ENCODE measurements around the gene PALLD.

PALLD gene

GRCh38 chr4:168550064-168550766 lies 53.4 kb downstream of the PALLD start:
- DNase-seq (ENCODE audit: low read depth), result no peak
- no peak overlapping the region for H3K4me3 ChIP-seq (ENCODE audit: low read length)
- TF ChIP-seq, protein P1, sequence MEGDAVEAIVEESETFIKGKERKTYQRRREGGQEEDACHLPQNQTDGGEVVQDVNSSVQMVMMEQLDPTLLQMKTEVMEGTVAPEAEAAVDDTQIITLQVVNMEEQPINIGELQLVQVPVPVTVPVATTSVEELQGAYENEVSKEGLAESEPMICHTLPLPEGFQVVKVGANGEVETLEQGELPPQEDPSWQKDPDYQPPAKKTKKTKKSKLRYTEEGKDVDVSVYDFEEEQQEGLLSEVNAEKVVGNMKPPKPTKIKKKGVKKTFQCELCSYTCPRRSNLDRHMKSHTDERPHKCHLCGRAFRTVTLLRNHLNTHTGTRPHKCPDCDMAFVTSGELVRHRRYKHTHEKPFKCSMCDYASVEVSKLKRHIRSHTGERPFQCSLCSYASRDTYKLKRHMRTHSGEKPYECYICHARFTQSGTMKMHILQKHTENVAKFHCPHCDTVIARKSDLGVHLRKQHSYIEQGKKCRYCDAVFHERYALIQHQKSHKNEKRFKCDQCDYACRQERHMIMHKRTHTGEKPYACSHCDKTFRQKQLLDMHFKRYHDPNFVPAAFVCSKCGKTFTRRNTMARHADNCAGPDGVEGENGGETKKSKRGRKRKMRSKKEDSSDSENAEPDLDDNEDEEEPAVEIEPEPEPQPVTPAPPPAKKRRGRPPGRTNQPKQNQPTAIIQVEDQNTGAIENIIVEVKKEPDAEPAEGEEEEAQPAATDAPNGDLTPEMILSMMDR (conservative IDR thresholded peaks at IDR 0.05; ENCODE audit: low read depth, low read length), result no peak

DNA sequence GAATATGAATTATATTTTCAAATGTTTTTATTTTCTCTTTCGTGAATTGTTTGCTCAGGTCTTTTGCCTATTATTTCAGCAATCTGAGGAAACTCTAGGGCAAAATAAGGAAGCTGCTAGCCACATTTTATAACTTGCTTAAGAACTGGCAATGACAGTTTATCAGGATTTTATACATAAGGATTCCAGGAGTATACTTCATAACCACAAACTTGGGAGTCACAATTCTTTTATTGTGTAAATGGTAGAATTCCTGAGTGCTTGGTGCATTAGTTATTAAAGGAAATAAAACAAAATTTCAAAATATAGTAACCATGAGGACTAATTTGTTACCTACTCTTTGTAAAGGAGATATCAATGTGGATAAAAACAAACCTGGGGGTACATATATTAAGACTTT lies 54.4 kb downstream of the PALLD start:
- DNase-seq (ENCODE audit: low read depth), result no peak
- no peak overlapping the region for H3K4me3 ChIP-seq (ENCODE audit: low read length)
- TF ChIP-seq, protein P1 (conservative IDR thresholded peaks at IDR 0.05; ENCODE audit: low read depth, low read length), result no peak

GRCh38 chr4:168551945-168552695 lies 55.3 kb downstream of the PALLD start:
- TF ChIP-seq, protein P1 (conservative IDR thresholded peaks at IDR 0.05; ENCODE audit: low read depth, low read length), result no peak
- no peak overlapping the region for H3K4me3 ChIP-seq (ENCODE audit: low read length)
- DNase-seq (ENCODE audit: low read depth), result no peak

DNA sequence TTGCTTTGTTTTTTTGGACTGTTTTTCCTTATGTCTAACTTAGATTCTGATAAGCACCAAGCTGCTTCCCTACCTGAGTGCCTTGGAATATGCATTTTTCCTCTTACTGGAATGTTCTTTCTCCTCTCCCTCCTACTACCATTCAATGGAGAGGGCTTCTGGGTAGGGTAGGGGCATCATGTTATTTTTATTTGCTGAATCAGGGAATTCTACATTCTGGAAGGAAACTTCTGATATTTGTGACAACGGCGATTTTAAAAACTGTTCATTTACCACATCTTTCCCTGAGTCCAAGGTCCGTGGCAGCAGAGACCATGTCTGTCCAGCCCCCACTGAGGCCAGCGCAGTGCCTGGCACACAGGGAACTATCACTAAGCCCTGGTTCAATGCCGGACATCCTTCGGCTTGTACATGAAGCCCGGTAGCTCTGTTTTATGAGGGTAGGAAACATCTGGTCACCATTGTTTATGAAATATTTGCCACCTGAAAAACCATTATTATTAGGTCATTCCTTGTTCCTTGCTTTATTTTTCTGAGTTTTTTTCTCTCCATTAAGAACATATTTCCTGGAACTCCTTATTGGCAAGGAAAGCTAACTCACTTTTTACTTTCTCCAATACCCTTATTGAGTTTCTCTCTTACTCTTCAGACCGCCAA lies 57.0 kb downstream of the PALLD start:
- no peak for DNase-seq (ENCODE audit: low read depth)
- no peak overlapping the region for H3K4me3 ChIP-seq (ENCODE audit: low read length)
- TF ChIP-seq, protein P1 (conservative IDR thresholded peaks at IDR 0.05; ENCODE audit: low read depth, low read length), result no peak

GRCh38 chr4:168555437-168555836 lies 58.6 kb downstream of the PALLD start:
- TF ChIP-seq, protein P1 (conservative IDR thresholded peaks at IDR 0.05; ENCODE audit: low read depth, low read length), result no peak
- DNase-seq (ENCODE audit: low read depth), result no peak

DNA sequence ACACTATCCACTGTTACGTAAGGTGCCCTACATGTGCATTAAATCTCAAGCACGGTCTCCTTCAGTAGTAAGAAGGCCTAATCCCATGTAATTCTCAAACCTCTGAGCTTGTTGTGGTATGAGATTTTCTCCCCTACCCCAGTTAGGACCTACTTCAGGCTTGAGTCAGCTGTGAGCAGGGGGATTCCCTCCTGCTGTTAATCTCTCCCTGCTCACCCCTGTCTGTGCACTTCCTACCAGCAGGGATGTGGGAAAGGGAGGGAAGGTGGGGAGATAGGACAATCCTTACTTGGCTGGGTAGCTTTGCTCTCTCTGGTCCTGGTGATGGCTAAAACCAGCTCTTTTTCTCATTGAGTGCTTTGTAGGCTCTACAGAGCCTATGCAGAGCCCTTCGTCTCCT lies 60.8 kb downstream of the PALLD start:
- no peak overlapping the region for H3K4me3 ChIP-seq (ENCODE audit: low read length)
- DNase-seq (ENCODE audit: low read depth), result no peak
- TF ChIP-seq, protein P1 (conservative IDR thresholded peaks at IDR 0.05; ENCODE audit: low read depth, low read length), result no peak

More at GRCh38 chr4:168555437-168555836, 58.6 kb downstream of the PALLD start:
- no peak overlapping the region for H3K4me3 ChIP-seq (ENCODE audit: low read length)

Measured in retinal pigment epithelial cell (primary cell).